Measurements from ENCODE around the gene C3orf52.

C3orf52 gene

GRCh38 chr3:112089956-112090886 lies 4.0 kb downstream of the C3orf52 start:
- H3K27ac ChIP-seq (ENCODE audit: low read depth, low read length, poor library complexity, severe bottlenecking) = peak overlapping the region; percentile 78
- no peak overlapping the region for H2AFZ ChIP-seq (ENCODE audit: low read length)
- peak overlapping the region; percentile 48 for H3K4me2 ChIP-seq (ENCODE audit: low read length)

GRCh38 chr3:112090887-112091586 lies 4.8 kb downstream of the C3orf52 start:
- Histone ChIP-seq H3K4me1 (ENCODE audit: insufficient read depth, low read length, severe bottlenecking) (peaks cover 54% of the 10 kb centered on the region), H3K79me2 (ENCODE audit: insufficient read depth, low read length) (no peaks in the 10 kb centered on the region), H4K20me1 (ENCODE audit: insufficient read depth, low read length) (no peaks in the 10 kb centered on the region), H3K9me2 (ENCODE audit: low read depth, low read length) (no peaks in the 10 kb centered on the region), H3K27ac (ENCODE audit: low read depth, low read length, poor library complexity, severe bottlenecking) (peak overlapping the region; percentile 78), H3F3A (ENCODE audit: insufficient read depth, low read length) (peaks cover 5% of the 10 kb centered on the region; the same call in 1 of the 2 replicates), H3K4me2 (ENCODE audit: low read length) (peak overlapping the region; percentile 48), H3K9ac (ENCODE audit: low read length) (peak overlapping the region; percentile 49), H3K36me3 (ENCODE audit: insufficient read depth, low read length) (no peaks in the 10 kb centered on the region), H3K9me3 (ENCODE audit: low read length) (no peaks in the 10 kb centered on the region), H3K27me3 (ENCODE audit: insufficient read depth, low read length) (no peaks in the 10 kb centered on the region), H2AFZ (ENCODE audit: low read length) (no peak overlapping the region), H3K4me3 (ENCODE audit: low read depth, low read length, poor library complexity, severe bottlenecking) (no peak overlapping the region)
- TF ChIP-seq EZH2 (IDR thresholded peaks at IDR 0.05; ENCODE audit: borderline replicate concordance, low read length) (no peak), CTCF (IDR thresholded peaks at IDR 0.05; ENCODE audit: low read length) (no peak)

More at GRCh38 chr3:112089956-112090886, 4.0 kb downstream of the C3orf52 start:
- Histone ChIP-seq H3K4me3 (ENCODE audit: low read depth, low read length, poor library complexity, severe bottlenecking) (no peak overlapping the region), H3K9me2 (ENCODE audit: low read depth, low read length) (no peaks in the 10 kb centered on the region), H3K36me3 (ENCODE audit: insufficient read depth, low read length) (no peaks in the 10 kb centered on the region), H3K9ac (ENCODE audit: low read length) (peak overlapping the region; percentile 49), H3K9me3 (ENCODE audit: low read length) (no peaks in the 10 kb centered on the region), H3K4me1 (ENCODE audit: insufficient read depth, low read length, severe bottlenecking) (peaks cover 62% of the 10 kb centered on the region), H4K20me1 (ENCODE audit: insufficient read depth, low read length) (no peaks in the 10 kb centered on the region), H3F3A (ENCODE audit: insufficient read depth, low read length) (peaks cover 5% of the 10 kb centered on the region; the same call in 1 of the 2 replicates), H3K79me2 (ENCODE audit: insufficient read depth, low read length) (no peaks in the 10 kb centered on the region), H3K27me3 (ENCODE audit: insufficient read depth, low read length) (no peaks in the 10 kb centered on the region)
- TF ChIP-seq EZH2 (IDR thresholded peaks at IDR 0.05; ENCODE audit: borderline replicate concordance, low read length) = no peak
- no peak for TF ChIP-seq CTCF (IDR thresholded peaks at IDR 0.05; ENCODE audit: low read length)

- H3K4me3 ChIP-seq (ENCODE audit: low read depth, low read length, poor library complexity, severe bottlenecking) = no peak overlapping the region
- H3K9me2 ChIP-seq (ENCODE audit: low read depth, low read length) = no peaks in the 10 kb centered on the region
- H3K4me1 ChIP-seq (ENCODE audit: insufficient read depth, low read length, severe bottlenecking) = peaks cover 45% of the 10 kb centered on the region
- H3K9me3 ChIP-seq (ENCODE audit: low read length) = no peaks in the 10 kb centered on the region
- H3K9ac ChIP-seq (ENCODE audit: low read length) = peak overlapping the region; percentile 35; the same call in 1 of the 2 replicates
- H3K27ac ChIP-seq (ENCODE audit: low read depth, low read length, poor library complexity, severe bottlenecking) = peak overlapping the region; percentile 78
- no peak overlapping the region for H2AFZ ChIP-seq (ENCODE audit: low read length)
- no peaks in the 10 kb centered on the region for H4K20me1 ChIP-seq (ENCODE audit: insufficient read depth, low read length)
- H3K27me3 ChIP-seq (ENCODE audit: insufficient read depth, low read length) = no peaks in the 10 kb centered on the region
- no peaks in the 10 kb centered on the region for H3K79me2 ChIP-seq (ENCODE audit: insufficient read depth, low read length)
- peaks cover 5% of the 10 kb centered on the region; the same call in 1 of the 2 replicates for H3F3A ChIP-seq (ENCODE audit: insufficient read depth, low read length)
- H3K36me3 ChIP-seq (ENCODE audit: insufficient read depth, low read length) = no peaks in the 10 kb centered on the region
- TF ChIP-seq EZH2 (IDR thresholded peaks at IDR 0.05; ENCODE audit: borderline replicate concordance, low read length) (no peak), CTCF (IDR thresholded peaks at IDR 0.05; ENCODE audit: low read length) (no peak)
- H3K4me2 ChIP-seq (ENCODE audit: low read length) = peak overlapping the region; percentile 44
These were observed 6.4 kb downstream of the C3orf52 start for GRCh38 chr3:112092496-112093179.

Data from OCI-LY1 (cell line).